HG03108 (cell line): ENCODE measurements around the gene SH3D21.
A peak's percentile ranks its signal among the peaks of the same experiment; 100 is the strongest.

Source experiments
- ATAC-seq: cut with Tn5 transposase; IDR thresholded peaks from one replicate; pipeline ENCODE4 v1.9.1; 2021; ENCODE audit warnings: moderate library complexity; ENCODE audit not compliant: unreplicated experiment

Gene SH3D21

DNA sequence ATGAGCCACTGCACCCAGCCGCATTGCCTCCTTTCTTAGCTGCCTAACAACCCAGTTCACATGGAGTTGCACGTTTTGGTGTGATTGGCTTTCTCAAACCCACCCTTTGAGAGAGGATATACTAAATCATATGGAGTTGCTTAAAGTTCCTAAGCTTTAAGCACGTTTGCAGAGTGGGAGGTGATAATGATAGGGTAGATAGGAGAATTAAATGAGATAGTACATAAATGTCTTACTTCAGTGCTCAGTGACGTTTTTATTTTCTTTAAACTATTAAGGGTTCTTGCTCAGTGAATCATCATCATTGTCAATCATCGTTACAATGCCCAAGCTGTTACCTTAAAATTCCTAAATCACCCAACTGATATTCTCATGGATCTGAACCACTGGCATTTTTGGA is 2.9 kb upstream of the SH3D21 start:
- no peak for ATAC-seq

DNA sequence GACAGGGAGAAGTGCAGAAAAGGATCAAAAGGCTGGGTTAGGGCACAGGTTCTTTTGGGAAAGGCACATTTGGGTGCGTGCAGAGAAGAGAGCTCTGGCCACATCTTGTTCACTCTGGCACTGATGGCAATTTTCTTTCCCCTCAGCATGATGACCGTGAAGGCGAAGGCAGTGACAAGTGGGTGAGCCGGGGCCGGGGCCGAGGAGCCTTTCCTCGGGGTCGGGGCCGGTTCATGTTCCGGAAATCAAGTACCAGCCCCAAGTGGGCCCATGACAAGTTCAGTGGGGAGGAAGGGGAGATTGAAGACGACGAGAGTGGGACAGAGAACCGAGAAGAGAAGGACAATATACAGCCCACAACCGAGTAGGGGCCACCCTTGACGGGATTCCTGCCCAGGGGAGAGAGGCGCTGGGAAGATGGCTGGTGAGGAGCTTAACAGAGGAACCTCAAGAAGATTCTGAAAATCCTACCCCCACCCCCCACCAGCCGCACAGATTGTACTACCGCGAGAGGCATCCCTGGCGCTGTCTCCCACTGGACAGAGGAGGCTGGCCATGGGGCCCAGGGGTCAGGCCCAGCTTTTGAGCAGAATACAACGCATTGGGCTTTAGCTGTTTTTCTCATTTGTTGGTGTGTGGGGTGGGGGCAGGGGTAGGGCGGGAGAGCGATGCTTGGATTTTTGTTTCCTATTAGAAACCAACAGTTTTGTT is 2.4 kb upstream of the SH3D21 start:
- ATAC-seq: no peak

DNA sequence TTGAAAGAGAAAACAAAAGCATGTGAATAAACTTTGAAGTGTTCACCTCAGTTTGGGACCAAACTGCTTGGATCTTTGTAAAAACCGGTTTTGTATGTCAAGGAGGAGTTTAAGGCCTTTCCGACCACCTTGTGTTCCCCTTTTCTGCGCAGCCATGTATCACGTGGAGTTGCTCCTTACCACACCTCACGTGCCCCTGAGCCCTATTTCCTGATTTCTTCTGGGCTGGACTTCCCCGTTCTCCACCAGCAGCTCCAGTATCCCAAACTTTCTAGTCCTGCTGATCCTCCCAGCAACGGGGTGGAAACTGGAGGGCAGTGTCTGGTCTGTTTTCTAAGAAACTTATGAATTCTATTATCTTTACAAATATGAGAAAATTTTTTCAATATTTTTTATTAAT is 1.6 kb upstream of the SH3D21 start:
- no peak for ATAC-seq

DNA sequence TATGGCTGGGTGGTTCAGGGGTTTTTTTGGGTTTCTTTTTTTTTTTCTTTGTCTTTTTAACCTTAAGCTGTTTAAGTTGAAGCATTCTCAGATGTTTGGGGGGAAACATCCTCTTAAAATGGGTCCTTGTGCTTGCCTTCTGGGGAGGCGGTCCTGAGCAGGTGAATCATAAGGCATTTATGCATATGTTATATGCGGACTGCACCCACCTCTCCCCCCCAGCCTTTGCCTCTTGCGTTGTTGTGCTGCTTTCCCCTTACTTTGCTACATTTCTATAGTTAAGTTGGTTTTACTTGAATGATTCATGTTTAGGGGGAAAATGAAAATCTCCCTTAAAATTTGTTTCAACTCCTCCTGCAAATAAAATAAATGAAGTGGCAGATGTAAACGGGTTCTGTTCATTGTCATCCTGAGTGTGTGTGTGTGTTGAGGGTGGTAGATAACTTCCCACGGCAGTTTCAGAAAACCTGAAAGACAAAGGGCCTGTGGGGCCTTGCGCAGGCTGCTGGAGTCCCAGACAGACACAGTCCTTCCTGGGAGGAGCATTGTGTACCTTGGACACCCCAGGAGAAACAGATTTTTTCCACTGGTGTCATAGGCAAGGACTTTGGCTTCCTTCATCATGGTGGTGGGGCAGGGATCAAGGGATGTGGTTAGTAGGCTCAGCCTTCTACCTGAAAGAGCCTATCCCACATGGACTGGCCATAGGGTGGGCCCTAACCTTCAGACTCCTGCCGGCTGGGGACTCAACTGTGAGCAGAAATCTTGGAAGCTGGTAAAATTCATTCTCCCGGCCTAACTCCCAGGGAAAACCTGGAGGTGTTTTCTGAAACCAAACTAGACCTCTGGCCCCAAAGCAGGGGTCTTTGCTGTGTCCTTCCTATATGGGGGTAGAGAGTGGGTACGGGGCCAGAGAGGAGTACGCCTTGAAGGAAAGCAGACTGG is 926 bp upstream of the SH3D21 start:
- no peak for ATAC-seq

- no peak for ATAC-seq
Observed at GRCh38 chr1:36305915-36306209, 306 bp upstream of the SH3D21 start.

DNA sequence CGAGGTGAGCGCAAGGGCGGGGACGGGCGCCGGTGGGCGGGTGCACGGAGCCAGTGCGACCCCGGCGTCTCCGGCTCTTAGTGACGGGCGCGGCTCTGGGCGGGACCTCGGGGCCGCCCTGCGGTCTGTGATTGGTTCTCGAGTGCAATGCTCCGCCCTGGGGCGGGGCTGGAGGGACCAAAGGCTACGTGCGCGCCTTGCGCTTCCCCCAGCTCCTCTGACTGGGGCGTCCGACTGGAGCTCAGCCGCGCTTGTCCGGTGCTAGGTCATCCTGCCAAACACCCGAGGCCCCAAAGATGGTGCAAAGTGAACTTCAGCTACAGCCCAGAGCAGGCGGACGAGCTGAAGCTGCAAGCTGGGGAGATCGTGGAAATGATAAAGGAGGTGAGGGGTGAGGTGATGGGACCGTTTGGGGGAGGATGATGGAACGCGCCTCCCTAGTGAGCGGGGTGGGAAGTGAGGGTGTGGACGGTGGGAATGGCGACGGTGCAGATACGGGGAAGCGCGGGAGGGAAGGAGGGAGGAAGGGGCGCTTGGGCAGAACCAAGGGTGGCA is 811 bp downstream of the SH3D21 start:
- ATAC-seq: peak; percentile 95

- no peak for ATAC-seq
Observed at GRCh38 chr1:36307601-36308330, 1.6 kb downstream of the SH3D21 start.

DNA sequence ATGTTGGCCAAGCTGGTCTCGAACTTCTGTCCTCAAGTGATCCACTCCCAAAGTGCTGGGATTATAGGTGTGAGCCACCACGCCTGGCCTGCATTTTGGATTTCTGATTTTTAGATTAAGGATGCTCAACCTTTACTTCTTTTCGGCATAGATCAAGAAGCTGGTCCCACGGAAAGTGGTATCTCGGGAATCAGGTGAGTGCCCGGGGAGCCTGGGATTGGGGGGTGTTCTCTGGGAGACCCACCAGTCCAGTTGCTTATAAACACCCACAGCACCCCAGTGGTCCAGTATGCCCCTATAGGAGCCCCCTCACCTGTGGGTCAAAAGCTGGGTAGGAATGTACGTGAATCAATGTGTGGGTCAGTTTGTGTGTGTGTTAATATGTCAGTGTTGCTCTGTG is 3.2 kb downstream of the SH3D21 start:
- no peak for ATAC-seq

- ATAC-seq: no peak
Observed at GRCh38 chr1:36320291-36320761, 14.2 kb downstream of the SH3D21 start.

DNA sequence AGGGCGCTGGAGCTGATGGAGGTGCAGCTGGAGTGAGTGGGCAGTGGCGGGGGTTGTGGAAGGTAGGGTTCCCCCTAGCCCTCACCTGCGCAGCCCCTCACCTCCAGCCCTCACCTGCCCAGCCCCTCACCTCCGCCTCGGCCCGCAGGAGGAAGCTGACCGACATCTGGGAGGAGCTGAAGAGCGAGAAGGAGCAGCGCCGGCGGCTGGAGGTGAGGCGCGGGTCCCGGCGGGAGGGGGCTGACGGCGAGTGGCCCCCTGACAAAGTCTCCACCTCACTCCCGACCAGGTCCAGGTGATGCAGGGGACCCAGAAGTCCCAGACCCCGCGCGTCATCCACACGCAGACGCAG is 14.6 kb downstream of the SH3D21 start:
- no peak for ATAC-seq

- ATAC-seq: no peak
Observed at GRCh38 chr1:36321119-36321951, 15.2 kb downstream of the SH3D21 start.

DNA sequence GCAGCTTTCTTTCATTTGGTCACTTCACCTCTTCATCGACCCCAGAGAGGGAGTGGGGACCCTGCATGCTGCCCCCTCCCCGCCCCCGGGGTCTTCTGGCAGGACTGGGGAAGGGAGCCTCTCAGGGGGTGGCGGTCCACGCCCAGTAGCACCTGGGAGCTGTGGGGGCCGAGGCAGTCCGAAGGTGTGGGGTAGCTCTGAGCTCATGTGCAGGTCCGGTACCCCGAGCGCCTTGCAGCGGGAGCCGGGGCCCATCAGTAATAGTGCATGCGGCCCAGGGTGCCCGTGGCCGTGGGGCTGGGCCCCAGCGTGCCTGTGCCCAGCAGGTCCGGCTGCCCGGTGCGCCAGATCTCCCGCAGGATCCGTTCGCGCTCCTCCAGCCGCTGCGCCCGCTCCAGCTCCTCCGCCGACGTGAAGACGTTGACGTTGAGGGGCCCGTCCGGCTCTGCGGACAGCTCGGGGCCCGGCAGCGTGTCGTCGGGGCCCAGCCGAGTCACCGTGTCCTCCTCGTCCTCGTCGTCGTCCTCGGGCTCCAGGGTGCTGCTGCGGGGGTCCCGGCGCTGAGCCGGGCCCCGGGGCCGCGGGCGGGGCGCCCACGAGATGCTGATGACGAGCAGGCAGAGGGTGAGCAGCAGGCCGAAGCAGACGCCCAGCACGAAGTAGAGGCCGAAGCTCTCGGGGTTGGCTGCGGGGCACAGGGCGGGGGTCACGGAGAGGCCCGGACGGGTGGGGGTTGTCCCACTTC is 16.0 kb downstream of the SH3D21 start:
- no peak for ATAC-seq

GRCh38 chr1:36322786-36323635 is 16.8 kb downstream of the SH3D21 start:
- peak; percentile 20 for ATAC-seq

- ATAC-seq: peak; percentile 51
Observed at GRCh38 chr1:36323636-36324352, 17.6 kb downstream of the SH3D21 start, which contains the start of gene EVA1B. TSS of gene EVA1B (minus strand) at chr1:36323645. CDS start at chr1:36323037, 608 bp downstream.

DNA sequence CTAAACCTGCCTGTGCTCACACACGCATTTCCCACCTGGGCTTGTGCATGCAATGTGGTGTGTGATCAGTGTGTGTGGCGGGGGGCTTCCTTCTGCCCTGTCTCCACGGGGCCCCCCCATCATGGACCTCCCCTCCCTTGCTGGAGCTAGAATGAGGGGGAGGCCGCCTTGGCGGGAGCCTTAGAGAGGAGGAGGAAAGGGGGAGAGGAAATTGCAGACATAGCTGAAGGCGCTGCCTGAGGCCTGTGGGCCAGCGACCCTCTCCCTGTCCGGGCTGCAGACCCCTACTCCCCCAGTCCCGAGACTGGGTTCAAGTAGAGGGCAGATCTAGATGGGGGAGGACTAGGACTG is 18.2 kb downstream of the SH3D21 start:
- ATAC-seq: no peak

DNA sequence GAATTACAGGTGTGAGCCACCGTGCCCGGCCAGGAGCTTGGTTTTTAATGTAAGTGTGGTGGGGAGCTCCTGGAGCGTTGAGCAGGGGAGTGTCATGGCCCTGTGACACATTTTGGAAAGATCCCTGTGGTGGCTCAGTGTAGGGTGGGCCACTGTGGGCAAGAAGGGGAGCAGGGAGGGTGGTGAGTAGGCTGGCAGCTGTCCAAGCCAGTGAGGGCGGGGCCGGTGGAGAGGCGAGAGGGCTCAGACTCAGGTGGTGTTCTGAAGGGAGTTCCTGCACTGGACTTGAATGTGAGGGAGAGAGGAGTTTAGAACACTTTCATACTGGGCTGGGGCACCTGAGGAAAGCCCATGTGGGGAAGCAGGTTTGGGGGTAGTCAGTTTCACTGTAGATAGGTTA is 20.3 kb downstream of the SH3D21 start:
- no peak for ATAC-seq

- no peak for ATAC-seq
Observed at GRCh38 chr1:36327421-36328087, 21.4 kb downstream of the SH3D21 start.

GRCh38 chr1:36328088-36328480 is 21.9 kb downstream of the SH3D21 start:
- no peak for ATAC-seq
